T47D (cell line): ENCODE data around the gene SIX5.
"Not testable (repeated sequence)": the region's sequence is repeated elsewhere in the genome, so short reads cannot be mapped to it uniquely, and the experiment has no call there.

Experiments
- DNase-seq, 2 experiments: peaks; one replicate each; pipeline versions ENCODE4 v3.0.0 to v3.0.0-alpha.2; 2011 to 2012; ENCODE audit warnings: low read depth in 1 of 2, low spot score in 1 of 2
- JUND ChIP-seq: IDR thresholded peaks from 2 replicates; pipeline ENCODE4 v1.6.1; 2012; ENCODE audit warnings: low read depth
- in situ Hi-C: cut with HindIII; loops from 2 replicates; pipeline ENCODE4 v1.10.0; 2016; ENCODE audit warnings: low sequenced_read_pairs, low pct_unique_long_range_greater_than_20kb

SIX5 gene

DNA sequence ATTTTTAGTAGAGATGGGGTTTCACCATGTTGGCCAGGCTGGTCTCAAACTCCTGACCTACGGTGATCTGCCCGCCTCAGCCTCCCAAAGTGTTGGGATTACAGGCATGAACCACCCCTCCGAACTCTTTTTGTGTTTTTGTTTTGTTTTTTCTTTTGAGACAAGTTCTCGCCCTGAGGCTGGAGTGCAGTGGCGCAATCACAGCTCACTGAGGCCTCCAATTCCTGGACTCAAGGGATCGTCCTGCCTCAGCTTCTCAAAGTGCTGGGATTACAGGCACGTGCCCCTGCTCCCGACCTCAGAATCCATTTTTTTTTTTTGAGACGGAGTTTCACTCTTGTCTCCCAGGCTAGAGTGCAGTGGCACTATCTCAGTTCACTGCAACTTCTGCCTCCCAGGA lies 11.4 kb downstream of the SIX5 start:
- DNase-seq: no peak
- in situ Hi-C loops: no loop called here

DNA sequence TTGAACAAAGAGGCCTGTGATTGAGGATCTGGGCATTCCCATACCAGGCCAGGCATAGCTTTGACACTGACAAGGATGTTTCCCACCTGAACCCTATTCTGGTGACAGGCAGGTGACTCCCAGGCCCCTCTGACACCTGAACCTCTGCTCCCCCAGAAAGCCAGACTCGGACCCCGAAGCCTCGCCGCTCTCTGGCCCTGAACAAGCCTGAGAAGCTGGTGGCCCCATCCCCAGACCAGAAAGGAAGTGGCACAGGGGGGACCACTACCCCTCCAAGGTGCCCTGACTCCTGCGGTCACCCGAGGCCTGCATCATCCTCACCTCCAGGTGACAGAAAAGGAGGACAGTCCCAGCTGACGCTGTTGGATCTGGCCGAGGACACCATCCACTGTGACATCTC lies 14.7 kb downstream of the SIX5 start:
- TF ChIP-seq JUND: no peak
- DNase-seq: no peak
- in situ Hi-C loops: no loop called here

More for the DNA sequence above, 11.4 kb downstream of the SIX5 start:
- no peak for TF ChIP-seq JUND

GRCh38 chr19:45753548-45753947 lies 15.5 kb downstream of the SIX5 start:
- no peak for TF ChIP-seq JUND
- in situ Hi-C loops: no loop called here
- DNase-seq: peak in 1 of 2 experiments; percentile 32

DNA sequence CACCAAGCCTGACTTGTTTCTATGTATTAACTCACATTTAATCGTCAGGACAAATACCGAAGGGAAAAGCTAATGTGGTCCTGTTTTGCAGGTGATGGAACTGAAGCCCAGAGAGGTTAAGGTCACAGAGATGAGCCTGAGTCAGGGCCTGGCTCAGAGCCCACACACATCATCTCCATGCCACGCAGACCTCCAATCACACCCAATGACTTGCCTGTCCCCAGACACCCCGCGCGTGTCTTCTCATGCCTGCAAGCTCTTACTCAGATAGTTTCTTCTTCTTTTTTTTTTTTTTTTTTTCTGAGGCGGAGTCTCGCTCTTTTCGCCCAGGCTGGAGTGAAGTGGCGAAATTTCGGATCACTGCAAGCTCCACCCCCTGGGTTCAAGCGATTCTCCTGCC lies 16.4 kb downstream of the SIX5 start:
- DNase-seq: no peak
- no peak for TF ChIP-seq JUND
- in situ Hi-C loops: no loop called here

GRCh38 chr19:45751483-45751882 lies 17.6 kb downstream of the SIX5 start:
- DNase-seq, in situ Hi-C loops: not testable (repeated sequence)

DNA sequence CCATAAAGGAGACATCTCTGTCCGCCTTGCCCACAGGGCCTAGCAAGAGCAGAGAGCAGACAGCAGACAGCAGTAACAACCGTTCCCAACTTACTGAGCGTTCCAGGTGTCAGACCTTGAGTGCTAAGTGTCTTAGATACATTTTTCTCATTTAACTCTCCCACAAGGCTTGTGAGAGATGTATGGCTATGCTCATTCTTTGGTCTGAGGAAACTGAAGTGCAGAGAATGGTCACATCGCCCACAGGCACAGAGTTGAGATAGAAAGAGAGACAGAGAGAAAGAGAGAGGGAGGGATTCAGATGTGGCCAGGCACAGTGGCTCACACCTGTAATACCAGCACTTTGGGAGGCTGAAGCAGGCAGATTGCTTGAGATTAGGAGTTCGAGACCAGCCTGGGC lies 21.5 kb downstream of the SIX5 start:
- TF ChIP-seq JUND: no peak
- in situ Hi-C loops: no loop called here
- no peak for DNase-seq

DNA sequence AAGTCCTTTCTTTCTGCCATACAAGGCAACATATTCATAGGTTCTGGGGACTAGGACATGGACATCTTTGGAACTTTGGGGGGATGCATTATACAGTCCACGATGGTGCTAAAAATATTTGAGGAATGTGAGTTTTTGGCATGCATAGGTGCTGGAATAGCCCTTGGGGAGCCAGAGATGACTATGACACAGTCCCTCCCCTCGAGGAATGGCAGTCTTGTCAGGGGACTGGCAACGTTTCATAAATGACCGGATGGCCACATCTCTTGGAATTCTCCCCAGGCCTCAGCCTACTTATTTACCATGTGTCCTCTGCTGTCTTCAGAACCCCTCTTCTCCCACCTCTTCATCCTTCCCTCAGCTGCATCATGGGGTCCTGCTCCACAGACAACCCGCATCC lies 22.2 kb downstream of the SIX5 start:
- in situ Hi-C loops: no loop called here
- TF ChIP-seq JUND: no peak
- no peak for DNase-seq

- in situ Hi-C loops: no loop called here
- DNase-seq: peak in 1 of 2 experiments; percentile 13
- TF ChIP-seq JUND: no peak
Observed at GRCh38 chr19:45745606-45746005, 23.4 kb downstream of the SIX5 start.

GRCh38 chr19:45742969-45743368 lies 26.1 kb downstream of the SIX5 start:
- in situ Hi-C loops: no loop called here
- DNase-seq: peak in 1 of 2 experiments; percentile 76
- TF ChIP-seq JUND: no peak

DNA sequence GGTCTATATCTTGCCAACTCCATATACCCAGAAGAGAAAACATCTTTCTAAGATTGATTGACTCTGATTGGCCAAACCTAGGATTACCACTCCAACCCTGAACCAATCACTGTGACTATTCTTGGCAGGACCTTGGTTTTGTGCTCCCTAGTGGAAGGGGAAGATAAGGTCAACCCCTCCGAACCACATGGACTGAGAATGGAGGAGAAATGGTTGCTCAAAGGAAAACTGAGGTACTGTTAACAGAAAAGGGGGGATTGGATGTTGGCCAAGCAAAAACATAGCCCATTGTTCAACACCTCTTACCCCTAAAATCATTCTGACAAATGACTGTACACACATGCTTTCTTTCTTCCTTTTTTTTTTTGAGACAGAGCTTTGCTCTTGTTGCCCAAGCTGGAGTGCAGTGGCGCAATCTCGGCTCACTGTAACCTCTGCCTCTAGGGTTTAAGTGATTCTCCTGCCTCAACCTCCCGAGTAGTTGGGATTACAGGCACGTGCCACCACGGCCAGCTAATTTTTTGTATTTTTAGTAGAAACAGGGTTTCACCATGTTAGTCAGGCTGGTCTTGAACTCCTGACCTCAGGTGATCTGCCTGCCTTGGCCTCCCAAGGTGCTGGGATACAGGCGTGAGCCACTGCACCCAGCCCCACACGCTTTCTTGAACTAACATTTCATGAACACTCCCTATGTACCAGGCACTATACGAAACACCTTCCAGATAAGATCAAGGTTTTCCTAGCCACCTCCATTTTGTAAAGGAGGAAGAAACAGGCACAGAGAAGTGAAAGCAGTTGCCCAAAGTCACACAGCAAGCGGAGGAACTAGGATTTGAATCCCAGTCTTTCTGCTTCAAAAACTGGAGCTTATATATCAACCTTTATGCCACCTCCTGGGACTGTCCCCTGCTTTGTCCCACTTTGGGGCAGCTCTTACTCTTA lies 29.3 kb downstream of the SIX5 start:
- in situ Hi-C loops: no loop called here
- DNase-seq: no peak
- no peak for TF ChIP-seq JUND

GRCh38 chr19:45733160-45733810 lies 35.8 kb downstream of the SIX5 start, which contains the start of gene MEIOSIN:
Gene MEIOSIN (plus strand): TSS chr19:45733439. CDS start chr19:45735377, 1,938 bp downstream.
- in situ Hi-C loops: no loop called here
- TF ChIP-seq JUND: no peak
- DNase-seq: no peak

DNA sequence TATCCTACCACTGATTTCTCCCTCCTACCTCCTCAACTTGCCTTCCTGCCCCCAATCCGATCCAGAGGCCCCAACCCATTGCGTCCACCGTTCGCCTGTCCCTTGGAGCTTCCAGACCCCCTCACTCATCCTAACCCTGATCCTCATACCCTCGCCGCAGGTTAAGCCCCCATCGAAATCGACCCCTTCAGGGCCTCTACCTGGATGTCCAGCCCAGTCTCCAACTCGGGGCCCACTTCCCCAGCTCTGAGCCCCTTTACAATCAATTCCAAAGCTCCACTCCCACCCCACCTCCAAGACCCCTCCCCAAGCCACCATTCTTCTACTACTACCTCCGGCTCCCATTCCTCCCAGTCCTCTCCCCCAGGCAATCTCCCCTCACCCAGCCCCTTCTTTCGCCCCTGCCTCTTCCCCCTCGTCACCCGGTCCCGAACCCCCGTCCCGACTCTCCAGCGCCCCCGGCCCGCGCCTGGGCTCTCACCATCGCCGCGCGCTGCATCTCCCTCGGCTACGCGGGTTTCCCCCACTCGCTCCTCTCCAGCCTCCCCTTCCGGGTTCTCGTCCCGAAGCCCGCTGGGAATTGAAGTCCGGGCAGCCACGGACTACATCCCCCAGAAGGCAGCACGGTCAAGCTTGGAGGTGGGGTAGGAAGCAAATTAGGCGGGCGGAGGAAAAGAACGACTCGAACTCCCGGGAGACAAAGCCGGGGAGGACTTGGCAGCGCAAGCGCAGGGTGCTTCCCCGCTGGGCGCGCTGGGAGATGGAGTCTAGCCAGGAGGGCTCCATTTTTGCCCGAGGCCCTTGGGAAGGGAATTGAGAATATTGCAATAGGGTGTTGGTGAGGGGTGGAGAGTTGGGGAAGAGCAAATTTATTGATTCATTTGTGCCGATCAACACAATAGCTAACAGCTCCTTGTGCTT lies 38.4 kb downstream of the SIX5 start, which contains the start of gene FBXO46:
Gene FBXO46 (minus strand): TSS at position 529 of the 921 bp plus-strand sequence. CDS start 17,401 bp downstream, outside the sequence.
- in situ Hi-C loops: no loop called here
- no peak for TF ChIP-seq JUND
- peak; percentile 80 to 97 for DNase-seq
